Endothelial cell (in vitro differentiated cells): ENCODE data around the gene SYTL2. TPM values are rescaled to one million over a fixed set of nuclear protein-coding genes. Genes with fewer than 3 reads are reported as not detected.

Experiments
- DNase-seq: peaks from one replicate; pipeline ENCODE4 v3.0.0; 2021; ENCODE audit warnings: low spot score
- H3K27ac Mint-ChIP-seq: one replicate; pipeline ENCODE4 v1.8.0; 2021; ENCODE audit warnings: mixed read lengths, inconsistent platforms; ENCODE audit not compliant: unreplicated experiment
- H3K27me3 Mint-ChIP-seq: one replicate; pipeline ENCODE4 v1.8.0; 2021; ENCODE audit warnings: mild to moderate bottlenecking, moderate library complexity, mixed read lengths, inconsistent platforms; ENCODE audit not compliant: unreplicated experiment
- H3K36me3 Mint-ChIP-seq: one replicate; pipeline ENCODE4 v1.8.0; 2021; ENCODE audit warnings: mild to moderate bottlenecking, low read depth, mixed read lengths, inconsistent platforms; ENCODE audit not compliant: unreplicated experiment
- H3K4me1 Mint-ChIP-seq: one replicate; pipeline ENCODE4 v1.8.0; 2021; ENCODE audit warnings: mild to moderate bottlenecking, mixed read lengths, inconsistent platforms; ENCODE audit not compliant: unreplicated experiment
- H3K4me3 Mint-ChIP-seq: one replicate; pipeline ENCODE4 v1.8.0; 2021; ENCODE audit warnings: mild to moderate bottlenecking, mixed read lengths, inconsistent platforms; ENCODE audit not compliant: unreplicated experiment
- H3K9me3 Mint-ChIP-seq: one replicate; pipeline ENCODE4 v1.8.0; 2021; ENCODE audit warnings: mixed read lengths, inconsistent platforms; ENCODE audit not compliant: unreplicated experiment
- CTCF ChIP-seq: fragments of 200-600 bp; sonication (generic); IDR thresholded peaks from one replicate; pipeline ENCODE4 v1.5.0; 2021; ENCODE audit warnings: antibody characterized with exemption; ENCODE audit not compliant: unreplicated experiment
- total RNA-seq: library from RNA; stranded (reverse); fragmentation: NEBNext Ultra II Directional; extraction: Animal tissue kit (Norgen Biotek cat#: 25700); gene quantifications from one replicate; pipeline ENCODE4 v1.2.1, GENCODE V29; 2021; ENCODE audit not compliant: unreplicated experiment

SYTL2 gene
- total RNA-seq, 1 donor from 2014 or later: 4.0 TPM

- Mint-ChIP-seq H3K27ac (no peak overlapping the region), H3K4me1 (peaks cover 46% of the 10 kb centered on the region), H3K4me3 (no peak overlapping the region), H3K36me3 (no peaks in the 10 kb centered on the region), H3K9me3 (no peaks in the 10 kb centered on the region), H3K27me3 (peaks cover 4% of the 10 kb centered on the region)
- no peak for TF ChIP-seq CTCF
- DNase-seq: no peak
These were observed 60.3 kb downstream of the SYTL2 start for GRCh38 chr11:85750646-85751045.

- Mint-ChIP-seq H3K4me3 (no peak overlapping the region), H3K27ac (no peak overlapping the region), H3K9me3 (no peaks in the 10 kb centered on the region), H3K4me1 (peaks cover 42% of the 10 kb centered on the region), H3K36me3 (no peaks in the 10 kb centered on the region), H3K27me3 (peaks cover 4% of the 10 kb centered on the region)
- no peak for TF ChIP-seq CTCF
- DNase-seq: no peak
These were observed 61.1 kb downstream of the SYTL2 start for GRCh38 chr11:85749884-85750283.

- Mint-ChIP-seq H3K9me3 (no peaks in the 10 kb centered on the region), H3K36me3 (no peaks in the 10 kb centered on the region)
- TF ChIP-seq CTCF: no peak
These were observed 61.6 kb downstream of the SYTL2 start for GRCh38 chr11:85749287-85749834.

GRCh38 chr11:85748455-85748891 lies 62.5 kb downstream of the SYTL2 start:
- Mint-ChIP-seq H3K9me3 (no peaks in the 10 kb centered on the region), H3K27me3 (peaks cover 4% of the 10 kb centered on the region), H3K4me1 (peaks cover 42% of the 10 kb centered on the region), H3K4me3 (no peak overlapping the region), H3K36me3 (no peaks in the 10 kb centered on the region), H3K27ac (no peak overlapping the region)
- DNase-seq: no peak
- no peak for TF ChIP-seq CTCF

More at GRCh38 chr11:85749287-85749834, 61.6 kb downstream of the SYTL2 start:
- H3K27me3 Mint-ChIP-seq: peaks cover 4% of the 10 kb centered on the region
- no peak overlapping the region for H3K27ac Mint-ChIP-seq
- H3K4me1 Mint-ChIP-seq: peaks cover 42% of the 10 kb centered on the region
- no peak overlapping the region for H3K4me3 Mint-ChIP-seq
- no peak for DNase-seq

GRCh38 chr11:85746670-85747069 lies 64.3 kb downstream of the SYTL2 start:
- H3K4me3 Mint-ChIP-seq: no peak overlapping the region
- no peaks in the 10 kb centered on the region for H3K9me3 Mint-ChIP-seq
- no peak overlapping the region for H3K27ac Mint-ChIP-seq
- no peaks in the 10 kb centered on the region for H3K27me3 Mint-ChIP-seq
- TF ChIP-seq CTCF: no peak
- no peak for DNase-seq
- peaks cover 28% of the 10 kb centered on the region for H3K4me1 Mint-ChIP-seq
- H3K36me3 Mint-ChIP-seq: no peaks in the 10 kb centered on the region
